Gastrocnemius medialis (tissue), 4 donors: Measurements from ENCODE around the gene DUSP22.

Experiments
- CTCF ChIP-seq, 5 experiments: fragments of 450-650 bp in 3 of 5; fragments of 200-600 bp in 2 of 5; sonication (generic) in 2 of 5; IDR thresholded peaks in 4 of 5; conservative IDR thresholded peaks in 1 of 5; 1 replicate in 4 of 5; 2 replicates in 1 of 5; pipeline ENCODE4 v1.5.1; 2016 to 2019; ENCODE audit warnings: antibody characterized with exemption in 5 of 5, mild to moderate bottlenecking in 3 of 5, moderate library complexity in 3 of 5
- POLR2A ChIP-seq, 2 donors: fragments of 450-650 bp; IDR thresholded peaks; one replicate each; pipeline ENCODE4 v1.6.1; 2017; ENCODE audit warnings: antibody characterized with exemption in 2 of 2, mild to moderate bottlenecking in 2 of 2, moderate library complexity in 2 of 2

DNA sequence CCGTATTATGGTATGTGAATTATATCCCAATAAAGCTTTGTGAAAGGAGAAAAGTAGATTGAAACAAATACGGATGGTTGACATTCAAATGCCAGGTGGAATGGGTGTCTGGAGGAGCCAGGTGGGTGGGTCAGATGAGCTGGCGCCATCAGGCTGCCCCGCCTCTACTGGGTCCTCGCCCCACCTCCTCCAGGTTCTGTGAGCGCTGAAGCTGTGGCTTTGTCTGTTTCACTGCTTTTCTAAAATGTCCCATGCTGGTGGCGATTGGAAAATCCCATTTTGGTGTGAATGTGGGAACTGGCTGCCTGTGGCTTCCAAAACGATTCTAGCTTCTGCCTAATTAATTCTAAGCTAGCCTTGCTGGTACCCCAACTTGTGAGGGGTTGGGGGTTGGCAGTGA, 16.5 kb downstream of the DUSP22 start:
- TF ChIP-seq POLR2A (IDR thresholded peaks at IDR 0.05), result no peak
- no peak for TF ChIP-seq CTCF (IDR thresholded peaks at IDR 0.05 in 4 of 5, conservative IDR thresholded peaks at IDR 0.05 in 1 of 5)
